GM20000 (cell line): Measurements from ENCODE around the gene SYNE1.
"Not testable (repeated sequence)": the region's sequence is repeated elsewhere in the genome, so short reads cannot be mapped to it uniquely, and the experiment has no call there.

Experiments
- DNase-seq: peaks from one replicate; pipeline ENCODE4 v3.0.0; 2012; ENCODE audit warnings: low spot score
- TF ChIP-seq, protein P1 (sequence below): IDR thresholded peaks from 2 replicates; pipeline ENCODE4 v1.5.1; 2012; ENCODE audit warnings: mild to moderate bottlenecking, control low read depth; ENCODE audit errors: extremely low read depth, missing control alignments

Gene SYNE1

DNA sequence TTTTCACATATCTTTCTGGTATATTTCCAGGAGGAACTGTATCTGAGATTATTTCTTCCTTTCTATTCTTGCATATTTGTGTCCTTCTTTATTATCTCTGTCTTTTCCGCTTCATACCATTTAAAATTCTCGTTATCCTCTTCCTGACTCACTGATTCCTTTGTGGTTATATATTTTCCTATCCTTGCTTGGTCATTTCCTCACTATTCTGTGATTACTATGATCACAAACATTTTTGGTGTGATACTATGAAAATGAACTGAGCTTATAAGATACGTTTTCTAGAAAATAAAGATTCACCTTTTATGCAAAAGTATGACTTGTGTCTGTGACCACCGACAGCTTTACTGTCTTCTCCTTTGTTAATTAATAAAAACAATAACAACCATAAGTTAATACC is 34.0 kb upstream of the SYNE1 start:
- no peak for DNase-seq
- TF ChIP-seq, protein P1, sequence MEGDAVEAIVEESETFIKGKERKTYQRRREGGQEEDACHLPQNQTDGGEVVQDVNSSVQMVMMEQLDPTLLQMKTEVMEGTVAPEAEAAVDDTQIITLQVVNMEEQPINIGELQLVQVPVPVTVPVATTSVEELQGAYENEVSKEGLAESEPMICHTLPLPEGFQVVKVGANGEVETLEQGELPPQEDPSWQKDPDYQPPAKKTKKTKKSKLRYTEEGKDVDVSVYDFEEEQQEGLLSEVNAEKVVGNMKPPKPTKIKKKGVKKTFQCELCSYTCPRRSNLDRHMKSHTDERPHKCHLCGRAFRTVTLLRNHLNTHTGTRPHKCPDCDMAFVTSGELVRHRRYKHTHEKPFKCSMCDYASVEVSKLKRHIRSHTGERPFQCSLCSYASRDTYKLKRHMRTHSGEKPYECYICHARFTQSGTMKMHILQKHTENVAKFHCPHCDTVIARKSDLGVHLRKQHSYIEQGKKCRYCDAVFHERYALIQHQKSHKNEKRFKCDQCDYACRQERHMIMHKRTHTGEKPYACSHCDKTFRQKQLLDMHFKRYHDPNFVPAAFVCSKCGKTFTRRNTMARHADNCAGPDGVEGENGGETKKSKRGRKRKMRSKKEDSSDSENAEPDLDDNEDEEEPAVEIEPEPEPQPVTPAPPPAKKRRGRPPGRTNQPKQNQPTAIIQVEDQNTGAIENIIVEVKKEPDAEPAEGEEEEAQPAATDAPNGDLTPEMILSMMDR, result no peak

DNA sequence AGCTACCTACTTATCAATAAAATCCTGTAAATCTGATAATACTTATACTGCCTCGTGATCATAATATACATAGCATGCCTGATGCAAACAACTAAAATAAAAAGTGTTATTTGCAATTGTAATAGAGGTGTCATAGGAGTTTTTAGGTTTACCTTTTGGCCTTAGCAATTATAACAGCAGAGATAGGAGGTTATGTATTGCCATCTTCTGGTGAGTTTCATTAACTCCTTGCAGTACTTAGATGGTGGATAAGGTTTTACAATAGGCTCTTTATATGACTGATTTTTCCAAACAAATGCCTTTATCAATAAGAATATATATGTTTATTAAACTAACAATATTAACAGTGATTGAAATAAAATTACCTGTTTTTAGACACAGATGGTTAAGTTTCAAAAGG is 32.7 kb upstream of the SYNE1 start:
- TF ChIP-seq, protein P1, result no peak

DNA sequence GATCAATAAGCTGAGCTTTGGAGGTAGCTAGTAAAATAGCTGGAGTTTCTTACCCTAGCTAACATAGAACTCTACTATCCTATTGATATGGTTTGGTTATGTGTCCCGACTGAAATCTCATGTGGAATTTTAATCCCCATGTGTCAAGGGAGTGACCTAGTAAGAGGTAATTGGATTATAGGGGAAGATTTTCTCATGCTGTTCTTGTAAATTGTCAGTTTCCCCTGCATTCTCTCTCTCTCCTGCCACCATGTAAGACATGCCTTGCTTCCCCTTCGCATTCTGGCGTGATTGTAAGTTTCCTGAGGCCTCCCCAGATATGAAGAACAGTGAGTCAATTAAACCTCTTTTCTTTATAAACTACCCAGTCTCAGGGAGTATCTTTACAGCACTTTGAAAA is 24.6 kb upstream of the SYNE1 start:
- TF ChIP-seq, protein P1, result no peak
- no peak for DNase-seq

More for the DNA sequence above, 32.7 kb upstream of the SYNE1 start:
- DNase-seq, result no peak

DNA sequence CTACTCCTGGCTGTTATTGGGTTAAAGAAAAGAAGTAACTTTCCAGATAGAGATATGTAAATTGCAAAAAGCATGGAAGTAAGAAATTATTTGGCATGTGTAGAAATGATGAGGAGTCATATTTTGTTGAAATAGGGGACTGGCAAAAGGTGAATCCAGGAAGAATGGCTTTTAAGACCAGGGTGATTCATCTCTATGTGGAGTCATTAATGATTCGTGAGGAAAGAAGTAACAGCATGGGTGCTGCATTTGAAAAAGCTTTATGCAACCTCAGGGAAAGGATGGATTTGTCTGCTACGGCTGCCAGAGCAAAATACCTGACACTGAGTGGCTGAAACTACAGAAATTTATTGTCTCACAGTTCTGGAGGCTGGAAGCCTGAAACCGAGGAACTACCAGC is 14.8 kb upstream of the SYNE1 start:
- no peak for DNase-seq
- TF ChIP-seq, protein P1, result no peak

DNA sequence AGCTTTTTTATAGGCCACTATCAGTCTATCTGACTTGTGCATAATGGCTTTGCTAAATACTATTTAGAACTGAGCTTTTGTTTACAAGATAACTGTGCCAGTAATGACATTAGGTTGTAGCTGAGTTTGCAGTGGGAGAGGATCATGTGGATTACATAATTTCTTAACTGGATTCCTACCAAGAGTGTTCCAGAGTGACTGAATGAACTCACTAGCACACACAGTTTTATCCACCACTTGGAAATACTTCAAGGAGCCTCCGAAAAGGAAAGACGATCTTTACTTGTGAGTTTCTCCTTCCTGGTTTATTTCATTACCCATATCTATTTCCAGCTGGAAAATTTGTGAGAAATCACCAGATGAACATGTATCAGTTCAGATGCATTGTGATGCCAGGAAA is 10.9 kb upstream of the SYNE1 start:
- TF ChIP-seq, protein P1, result no peak
- DNase-seq, result no peak

DNA sequence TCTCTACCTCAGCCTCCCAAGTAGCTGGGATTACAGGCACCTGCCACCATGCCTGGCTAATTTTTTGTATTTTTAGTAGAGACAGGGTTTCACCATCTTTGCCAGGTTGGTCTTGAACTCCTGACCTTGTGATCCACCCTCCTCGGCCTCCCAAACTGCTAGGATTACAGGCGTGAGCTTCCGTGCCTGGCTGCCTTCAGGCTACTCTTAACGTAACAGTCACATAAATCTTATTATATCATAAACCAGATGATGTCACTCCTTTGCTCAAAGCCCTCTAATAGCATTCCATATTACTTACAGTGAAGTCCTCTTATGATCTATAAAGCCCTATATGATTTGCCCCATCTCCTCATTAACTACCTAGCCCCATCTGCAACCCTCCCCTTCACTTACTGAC is 9.6 kb upstream of the SYNE1 start:
- DNase-seq, result not testable (repeated sequence)

DNA sequence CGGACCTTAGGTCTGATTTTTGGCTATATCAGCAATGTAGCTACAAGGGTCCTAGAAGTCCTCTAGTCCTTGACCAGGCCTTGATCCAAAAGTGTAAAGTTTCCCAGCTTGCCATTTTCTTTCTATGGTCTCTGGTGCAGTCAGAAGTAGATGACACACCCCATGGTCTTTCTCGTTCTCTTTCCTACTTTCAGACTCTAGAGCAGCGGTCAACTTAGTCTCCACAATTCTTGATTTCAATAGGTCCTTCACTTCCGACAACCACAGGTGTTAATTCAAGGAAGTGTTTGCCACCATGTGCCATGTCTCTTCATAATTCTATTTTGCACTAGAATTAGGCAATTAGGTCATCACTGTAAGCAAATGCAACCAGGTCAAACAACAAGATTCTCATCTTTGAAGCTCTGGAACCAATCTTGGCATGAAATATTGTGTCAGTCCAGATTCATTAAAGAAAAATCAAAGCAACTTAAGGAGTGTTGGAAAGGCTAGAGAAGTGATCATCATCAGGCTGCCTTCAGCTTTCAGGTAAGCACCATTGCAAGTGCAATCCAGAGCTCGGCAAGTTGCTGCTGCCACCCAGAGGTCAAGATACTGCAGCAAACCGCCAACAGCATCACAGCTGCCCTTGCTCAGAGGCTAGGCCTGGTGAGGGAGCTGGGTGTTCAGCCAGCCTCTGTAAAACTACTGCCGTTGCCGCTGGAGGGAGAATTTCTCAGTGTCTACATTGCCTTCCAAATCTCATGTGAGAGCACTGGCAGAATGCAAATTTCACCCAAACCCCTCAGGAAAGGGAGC is 5.6 kb upstream of the SYNE1 start:
- TF ChIP-seq, protein P1, result peak; percentile 64
- DNase-seq, result peak; percentile 59
